AML-193 (cell line): ENCODE measurements around the gene FARS2.
"Not testable (repeated sequence)": the region's sequence is repeated elsewhere in the genome, so short reads cannot be mapped to it uniquely, and the experiment has no call there.

ENCODE experiments used
- DNase-seq, 2 experiments: peaks; one replicate each; lab custom pipeline; 2025; lab: John Stamatoyannopoulos, UW

FARS2 gene

GRCh38 chr6:5537132-5537531, 275.8 kb downstream of the FARS2 start:
- DNase-seq: no peak

GRCh38 chr6:5537967-5538366, 276.7 kb downstream of the FARS2 start:
- DNase-seq: no peak

GRCh38 chr6:5540370-5540769, 279.1 kb downstream of the FARS2 start:
- DNase-seq: no peak

- no peak for DNase-seq
These were observed 279.7 kb downstream of the FARS2 start for GRCh38 chr6:5541025-5541424.

GRCh38 chr6:5541751-5542432, 280.6 kb downstream of the FARS2 start:
- no peak for DNase-seq

- DNase-seq: no peak
These were observed 286.2 kb downstream of the FARS2 start for GRCh38 chr6:5547556-5547955.

- no peak for DNase-seq
These were observed 289.3 kb downstream of the FARS2 start for GRCh38 chr6:5550631-5551030.

- no peak for DNase-seq
These were observed 290.9 kb downstream of the FARS2 start for GRCh38 chr6:5552243-5552642.

GRCh38 chr6:5553767-5554166, 292.5 kb downstream of the FARS2 start:
- DNase-seq: no peak

GRCh38 chr6:5554226-5554625, 292.9 kb downstream of the FARS2 start:
- no peak for DNase-seq

- DNase-seq: no peak
These were observed 294.7 kb downstream of the FARS2 start for GRCh38 chr6:5556011-5556410.

- no peak for DNase-seq
These were observed 296.2 kb downstream of the FARS2 start for GRCh38 chr6:5557506-5557905.

- DNase-seq: no peak
These were observed 298.3 kb downstream of the FARS2 start for GRCh38 chr6:5559651-5560050.

GRCh38 chr6:5562277-5562676, 301.0 kb downstream of the FARS2 start:
- no peak for DNase-seq

GRCh38 chr6:5563086-5563485, 301.8 kb downstream of the FARS2 start:
- no peak for DNase-seq

- DNase-seq: not testable (repeated sequence)
These were observed 303.4 kb downstream of the FARS2 start for GRCh38 chr6:5564746-5565145.

- DNase-seq: no peak
These were observed 304.7 kb downstream of the FARS2 start for GRCh38 chr6:5565971-5566370.

GRCh38 chr6:5566718-5567117, 305.4 kb downstream of the FARS2 start:
- no peak for DNase-seq

- DNase-seq: no peak
These were observed 306.0 kb downstream of the FARS2 start for GRCh38 chr6:5567352-5567751.

GRCh38 chr6:5567890-5568289, 306.6 kb downstream of the FARS2 start:
- no peak for DNase-seq

GRCh38 chr6:5569491-5569890, 308.2 kb downstream of the FARS2 start:
- DNase-seq: no peak

GRCh38 chr6:5570641-5571040, 309.3 kb downstream of the FARS2 start:
- DNase-seq: no peak

GRCh38 chr6:5580736-5581581, 319.6 kb downstream of the FARS2 start:
- no peak for DNase-seq

GRCh38 chr6:5582762-5583161, 321.4 kb downstream of the FARS2 start:
- DNase-seq: no peak
